ENCODE measurements around the gene TBX18.

GRCh38 chr6:84675651-84676050 is 88.7 kb downstream of the TBX18 start:
- no peak for TF ChIP-seq KDM1A (IDR thresholded peaks at IDR 0.05; ENCODE audit: borderline replicate concordance)
- TF ChIP-seq POLR2A (IDR thresholded peaks at IDR 0.05; ENCODE audit: low read depth, low read length) = no peak
- no peak for TF ChIP-seq SIX5 (IDR thresholded peaks at IDR 0.05; ENCODE audit: low read depth, low read length, severe bottlenecking)
- TF ChIP-seq MYC (IDR thresholded peaks at IDR 0.05; ENCODE audit: insufficient read depth, insufficient read length, insufficient replicate concordance, low read length, severe bottlenecking) = no peak
- TF ChIP-seq, protein P1, sequence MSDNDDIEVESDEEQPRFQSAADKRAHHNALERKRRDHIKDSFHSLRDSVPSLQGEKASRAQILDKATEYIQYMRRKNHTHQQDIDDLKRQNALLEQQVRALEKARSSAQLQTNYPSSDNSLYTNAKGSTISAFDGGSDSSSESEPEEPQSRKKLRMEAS (IDR thresholded peaks at IDR 0.05; ENCODE audit: low read depth, low read length) = no peak
- TF ChIP-seq ZNF24 (IDR thresholded peaks at IDR 0.05) = no peak
- TF ChIP-seq, protein P2, sequence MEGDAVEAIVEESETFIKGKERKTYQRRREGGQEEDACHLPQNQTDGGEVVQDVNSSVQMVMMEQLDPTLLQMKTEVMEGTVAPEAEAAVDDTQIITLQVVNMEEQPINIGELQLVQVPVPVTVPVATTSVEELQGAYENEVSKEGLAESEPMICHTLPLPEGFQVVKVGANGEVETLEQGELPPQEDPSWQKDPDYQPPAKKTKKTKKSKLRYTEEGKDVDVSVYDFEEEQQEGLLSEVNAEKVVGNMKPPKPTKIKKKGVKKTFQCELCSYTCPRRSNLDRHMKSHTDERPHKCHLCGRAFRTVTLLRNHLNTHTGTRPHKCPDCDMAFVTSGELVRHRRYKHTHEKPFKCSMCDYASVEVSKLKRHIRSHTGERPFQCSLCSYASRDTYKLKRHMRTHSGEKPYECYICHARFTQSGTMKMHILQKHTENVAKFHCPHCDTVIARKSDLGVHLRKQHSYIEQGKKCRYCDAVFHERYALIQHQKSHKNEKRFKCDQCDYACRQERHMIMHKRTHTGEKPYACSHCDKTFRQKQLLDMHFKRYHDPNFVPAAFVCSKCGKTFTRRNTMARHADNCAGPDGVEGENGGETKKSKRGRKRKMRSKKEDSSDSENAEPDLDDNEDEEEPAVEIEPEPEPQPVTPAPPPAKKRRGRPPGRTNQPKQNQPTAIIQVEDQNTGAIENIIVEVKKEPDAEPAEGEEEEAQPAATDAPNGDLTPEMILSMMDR (IDR thresholded peaks at IDR 0.05 in 2 of 3, conservative IDR thresholded peaks at IDR 0.05 in 1 of 3; ENCODE audit: control insufficient read depth in 2 of 3, extremely low read depth in 1 of 3, insufficient read depth in 1 of 3, low read depth in 3 of 3, low read length in 3 of 3) = no peak
- no peak for TF ChIP-seq NR2F1 (conservative IDR thresholded peaks at IDR 0.05)
- TF ChIP-seq PRDM15 (CRISPR knock-in tag; IDR thresholded peaks at IDR 0.05) = no peak
- no peak for TF ChIP-seq RFX5 (IDR thresholded peaks at IDR 0.05; ENCODE audit: low read depth, low read length)
- TF ChIP-seq HCFC1 (IDR thresholded peaks at IDR 0.05; ENCODE audit: low read length) = no peak
- TF ChIP-seq EP300 (IDR thresholded peaks at IDR 0.05; ENCODE audit: borderline replicate concordance in 1 of 2, control insufficient read depth in 1 of 2, low read depth in 2 of 2, low read length in 2 of 2) = no peak
- TF ChIP-seq, protein P3, sequence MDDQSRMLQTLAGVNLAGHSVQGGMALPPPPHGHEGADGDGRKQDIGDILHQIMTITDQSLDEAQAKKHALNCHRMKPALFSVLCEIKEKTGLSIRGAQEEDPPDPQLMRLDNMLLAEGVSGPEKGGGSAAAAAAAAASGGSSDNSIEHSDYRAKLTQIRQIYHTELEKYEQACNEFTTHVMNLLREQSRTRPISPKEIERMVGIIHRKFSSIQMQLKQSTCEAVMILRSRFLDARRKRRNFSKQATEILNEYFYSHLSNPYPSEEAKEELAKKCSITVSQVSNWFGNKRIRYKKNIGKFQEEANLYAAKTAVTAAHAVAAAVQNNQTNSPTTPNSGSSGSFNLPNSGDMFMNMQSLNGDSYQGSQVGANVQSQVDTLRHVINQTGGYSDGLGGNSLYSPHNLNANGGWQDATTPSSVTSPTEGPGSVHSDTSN (IDR thresholded peaks at IDR 0.05; ENCODE audit: insufficient replicate concordance, low read depth, low read length) = no peak

Measured in GM12878 (cell line).